ENCODE results near the gene KCNMA1. TPM values are rescaled to one million over a fixed set of nuclear protein-coding genes. Genes with fewer than 3 reads are reported as not detected.

KCNMA1 gene
- total RNA-seq, 1 donor from 2014 or later = 87.6 TPM

DNA sequence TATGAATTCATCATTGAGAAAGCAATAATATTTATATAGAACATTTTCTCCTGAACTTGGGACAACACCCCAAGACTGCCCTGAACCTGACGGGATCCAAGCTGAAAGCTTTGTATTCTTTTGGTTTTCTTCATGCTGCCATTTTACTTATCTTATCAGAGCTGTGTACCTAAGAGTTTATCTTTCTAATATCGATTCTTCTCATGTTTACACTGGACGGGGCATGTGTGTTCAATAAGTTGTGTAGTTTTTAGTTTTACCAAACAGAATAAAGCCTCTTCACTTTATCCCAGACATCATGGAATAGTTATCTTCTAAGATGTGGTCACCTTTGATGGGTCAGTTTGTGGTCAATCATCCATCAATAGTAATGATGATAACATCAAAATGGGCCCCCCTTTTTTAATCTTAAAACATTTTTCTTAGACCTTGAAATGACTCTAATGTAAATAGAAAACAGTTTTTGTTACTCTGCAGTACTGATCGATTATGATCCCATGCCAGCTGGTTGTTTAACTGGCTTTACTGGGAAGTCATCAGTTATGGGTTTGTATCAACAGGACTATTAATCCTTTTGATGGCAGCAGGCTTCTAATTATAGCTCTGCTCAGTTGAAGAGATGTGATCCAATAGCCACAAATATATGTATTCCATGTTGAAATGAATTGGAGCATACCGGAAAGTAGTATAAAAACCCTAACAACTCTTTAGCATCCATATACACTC, 446.1 kb downstream of the KCNMA1 start:
- DNase-seq (ENCODE audit: low spot score) = no peak
- Mint-ChIP-seq H3K4me3 (ENCODE audit: unreplicated experiment) (no peak overlapping the region), H3K4me1 (ENCODE audit: low read depth) (peaks cover 70% of the 10 kb centered on the region), H3K9me3 (ENCODE audit: low read depth) (no peaks in the 10 kb centered on the region), H3K27me3 (ENCODE audit: low read depth) (no peaks in the 10 kb centered on the region), H3K36me3 (ENCODE audit: low read depth) (no peaks in the 10 kb centered on the region), H3K27ac (ENCODE audit: unreplicated experiment) (peak overlapping the region; percentile 49)
- TF ChIP-seq CTCF (IDR thresholded peaks at IDR 0.05) = no peak

- Mint-ChIP-seq H3K4me1 (ENCODE audit: low read depth) (peaks cover 64% of the 10 kb centered on the region), H3K27me3 (ENCODE audit: low read depth) (no peaks in the 10 kb centered on the region), H3K36me3 (ENCODE audit: low read depth) (no peaks in the 10 kb centered on the region), H3K9me3 (ENCODE audit: low read depth) (no peaks in the 10 kb centered on the region), H3K4me3 (ENCODE audit: unreplicated experiment) (no peak overlapping the region), H3K27ac (ENCODE audit: unreplicated experiment) (no peak overlapping the region)
- no peak for TF ChIP-seq CTCF (IDR thresholded peaks at IDR 0.05)
- no peak for DNase-seq (ENCODE audit: low spot score)
Measured at GRCh38 chr10:77190291-77190690, 447.3 kb downstream of the KCNMA1 start.

DNA sequence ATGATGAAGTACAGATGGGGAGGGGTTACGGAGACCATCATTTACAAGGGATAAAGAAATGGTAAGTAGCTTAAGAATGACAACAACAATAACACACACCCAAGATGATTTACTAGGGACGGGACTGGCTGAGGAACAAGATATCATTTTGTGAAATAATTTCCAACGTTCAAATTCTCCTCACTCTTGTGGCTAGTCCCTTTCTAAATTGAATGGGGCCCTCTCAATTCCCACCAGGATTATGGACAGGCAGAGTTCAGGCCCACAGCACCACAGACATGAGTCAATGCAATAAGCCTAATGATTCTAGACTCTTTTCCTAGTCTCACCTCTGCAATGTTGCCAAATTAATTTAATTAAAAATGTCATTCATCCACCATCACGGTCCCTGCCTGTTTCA, 448.1 kb downstream of the KCNMA1 start:
- H3K27ac Mint-ChIP-seq (ENCODE audit: unreplicated experiment) = no peak overlapping the region
- TF ChIP-seq CTCF (IDR thresholded peaks at IDR 0.05) = no peak
- no peak overlapping the region for H3K4me3 Mint-ChIP-seq (ENCODE audit: unreplicated experiment)
- H3K36me3 Mint-ChIP-seq (ENCODE audit: low read depth) = no peaks in the 10 kb centered on the region
- peaks cover 56% of the 10 kb centered on the region for H3K4me1 Mint-ChIP-seq (ENCODE audit: low read depth)
- no peaks in the 10 kb centered on the region for H3K9me3 Mint-ChIP-seq (ENCODE audit: low read depth)
- no peak for DNase-seq (ENCODE audit: low spot score)
- H3K27me3 Mint-ChIP-seq (ENCODE audit: low read depth) = no peaks in the 10 kb centered on the region

GRCh38 chr10:77189075-77189474, 448.5 kb downstream of the KCNMA1 start:
- Mint-ChIP-seq H3K27me3 (ENCODE audit: low read depth) (no peaks in the 10 kb centered on the region), H3K27ac (ENCODE audit: unreplicated experiment) (peak overlapping the region; percentile 36), H3K36me3 (ENCODE audit: low read depth) (no peaks in the 10 kb centered on the region), H3K4me3 (ENCODE audit: unreplicated experiment) (no peak overlapping the region), H3K9me3 (ENCODE audit: low read depth) (no peaks in the 10 kb centered on the region), H3K4me1 (ENCODE audit: low read depth) (peaks cover 53% of the 10 kb centered on the region)
- TF ChIP-seq CTCF (IDR thresholded peaks at IDR 0.05) = no peak
- DNase-seq (ENCODE audit: low spot score) = no peak

- peaks cover 52% of the 10 kb centered on the region for H3K4me1 Mint-ChIP-seq (ENCODE audit: low read depth)
- no peaks in the 10 kb centered on the region for H3K36me3 Mint-ChIP-seq (ENCODE audit: low read depth)
- no peak overlapping the region for H3K4me3 Mint-ChIP-seq (ENCODE audit: unreplicated experiment)
- DNase-seq (ENCODE audit: low spot score) = no peak
- H3K9me3 Mint-ChIP-seq (ENCODE audit: low read depth) = no peaks in the 10 kb centered on the region
- no peaks in the 10 kb centered on the region for H3K27me3 Mint-ChIP-seq (ENCODE audit: low read depth)
- peak overlapping the region; percentile 36 for H3K27ac Mint-ChIP-seq (ENCODE audit: unreplicated experiment)
- no peak for TF ChIP-seq CTCF (IDR thresholded peaks at IDR 0.05)
Measured at GRCh38 chr10:77188521-77188920, 449.1 kb downstream of the KCNMA1 start.

Measured in chondrocyte (in vitro differentiated cells).